Measurements from ENCODE around the gene KRT8. TPM values are rescaled to one million over a fixed set of nuclear protein-coding genes. Genes with fewer than 3 reads are reported as not detected.
A peak's percentile ranks its signal among the peaks of the same experiment; 100 is the strongest.

Gene KRT8
- total and polyA plus RNA-seq, 2 donors (not counting 1 experiment from before 2014, with no cell fraction given): 0.24 to 0.94 TPM

DNA sequence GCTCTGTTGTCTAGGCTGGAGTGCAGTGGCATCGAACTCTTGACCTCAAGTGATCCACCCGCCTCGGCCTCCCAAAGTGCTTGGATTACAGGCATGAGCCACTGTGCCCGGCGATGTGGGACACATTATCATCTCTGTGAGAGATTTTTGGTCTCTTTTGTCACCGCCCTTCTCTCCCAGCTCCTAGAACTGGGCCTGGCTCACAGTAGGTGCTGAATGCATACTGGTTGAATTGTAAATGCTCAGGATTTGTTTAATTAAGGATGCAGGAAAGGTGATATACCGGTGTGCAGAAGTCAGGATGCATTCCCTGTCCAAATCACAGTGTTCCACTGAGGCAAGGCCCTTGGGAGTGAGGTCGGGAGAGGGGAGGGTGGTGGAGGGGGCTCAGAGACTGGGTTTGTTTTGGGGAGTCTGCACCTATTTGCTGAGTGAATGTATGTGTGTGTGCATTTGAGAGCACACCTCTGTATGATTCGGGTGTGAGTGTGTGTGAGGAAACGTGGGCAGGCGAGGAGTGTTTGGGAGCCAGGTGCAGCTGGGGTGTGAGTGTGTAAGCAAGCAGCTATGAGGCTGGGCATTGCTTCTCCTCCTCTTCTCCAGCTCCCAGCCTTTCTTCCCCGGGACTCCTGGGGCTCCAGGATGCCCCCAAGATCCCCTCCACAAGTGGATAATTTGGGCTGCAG is 43.0 kb upstream of the KRT8 start:
- WGBS (ENCODE audit: insufficient coverage): 79% methylated on average over 9 of the region's 12 CpGs
- Histone ChIP-seq H3K36me3 (replicated peaks in 1 of 2; ENCODE audit: control extremely low read depth in 1 of 2, control insufficient read depth in 1 of 2, extremely low read depth in 1 of 2, insufficient read depth in 2 of 2, low read length in 1 of 2) (no peaks in the 10 kb centered on the region), H3K4me2 (replicated peaks; ENCODE audit: low read depth, low read length, poor library complexity, severe bottlenecking) (peak overlapping the region; percentile 77), H3K9me3 (ENCODE audit: control extremely low read depth in 1 of 3, control insufficient read depth in 2 of 3, insufficient read depth in 1 of 3, low read length in 2 of 3) (peaks cover 0 to 5% (median 0%) of the 10 kb centered on the region in 3 donors), H2AFZ (ENCODE audit: insufficient read depth, low read depth, low read length, poor library complexity, severe bottlenecking) (peak overlapping the region; percentile 47), H3K9ac (ENCODE audit: low read length) (no peak overlapping the region), H3K4me3 (ENCODE audit: control extremely low read depth in 1 of 5, extremely low read depth in 1 of 5, insufficient read depth in 1 of 5, low read depth in 2 of 5, low read length in 4 of 5) (no peak overlapping the region), H3K27ac (ENCODE audit: low read length in 2 of 2) (no peak overlapping the region), H3K4me1 (ENCODE audit: control insufficient read depth in 2 of 2, insufficient read depth in 2 of 2, low read length in 2 of 2) (peaks cover 3 to 10% of the 10 kb centered on the region in 2 donors), H3K27me3 (replicated peaks in 1 of 4; ENCODE audit: control extremely low read depth in 1 of 4, control insufficient read depth in 3 of 4, insufficient read depth in 4 of 4, low read length in 3 of 4) (peaks cover 0 to 10% (median 4%) of the 10 kb centered on the region in 4 experiments), H4K20me1 (ENCODE audit: control insufficient read depth, insufficient read depth, low read length, poor library complexity, severe bottlenecking) (no peaks in the 10 kb centered on the region), H3K79me2 (ENCODE audit: control insufficient read depth, insufficient read depth, low read length) (no peaks in the 10 kb centered on the region)
- intact Hi-C loops (cut with micrococcal nuclease): no loop called here
- no peak for DNase-seq
- Mint-ChIP-seq H3K27ac (peak overlapping the region; percentile 15), H3K4me1 (peaks cover 7% of the 10 kb centered on the region), H3K27me3 (peaks cover 19% of the 10 kb centered on the region), H3K9me3 (ENCODE audit: insufficient read depth) (no peaks in the 10 kb centered on the region), H3K4me3 (peak overlapping the region; percentile 77)
- no peak for TF ChIP-seq EZH2 (IDR thresholded peaks at IDR 0.05; ENCODE audit: borderline replicate concordance, insufficient read depth, low read depth, low read length, poor library complexity, severe bottlenecking)
- TF ChIP-seq, protein P1, sequence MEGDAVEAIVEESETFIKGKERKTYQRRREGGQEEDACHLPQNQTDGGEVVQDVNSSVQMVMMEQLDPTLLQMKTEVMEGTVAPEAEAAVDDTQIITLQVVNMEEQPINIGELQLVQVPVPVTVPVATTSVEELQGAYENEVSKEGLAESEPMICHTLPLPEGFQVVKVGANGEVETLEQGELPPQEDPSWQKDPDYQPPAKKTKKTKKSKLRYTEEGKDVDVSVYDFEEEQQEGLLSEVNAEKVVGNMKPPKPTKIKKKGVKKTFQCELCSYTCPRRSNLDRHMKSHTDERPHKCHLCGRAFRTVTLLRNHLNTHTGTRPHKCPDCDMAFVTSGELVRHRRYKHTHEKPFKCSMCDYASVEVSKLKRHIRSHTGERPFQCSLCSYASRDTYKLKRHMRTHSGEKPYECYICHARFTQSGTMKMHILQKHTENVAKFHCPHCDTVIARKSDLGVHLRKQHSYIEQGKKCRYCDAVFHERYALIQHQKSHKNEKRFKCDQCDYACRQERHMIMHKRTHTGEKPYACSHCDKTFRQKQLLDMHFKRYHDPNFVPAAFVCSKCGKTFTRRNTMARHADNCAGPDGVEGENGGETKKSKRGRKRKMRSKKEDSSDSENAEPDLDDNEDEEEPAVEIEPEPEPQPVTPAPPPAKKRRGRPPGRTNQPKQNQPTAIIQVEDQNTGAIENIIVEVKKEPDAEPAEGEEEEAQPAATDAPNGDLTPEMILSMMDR (IDR thresholded peaks at IDR 0.05): no peak
- ChIA-PET POLR2A (interaction anchor here (0.6 kb wide), 1 partner anchor 626 kb away, joined by 3 read pairs; no protein-coding TSS in a partner anchor), CTCF (interaction anchor here (0.7 kb wide), 1 partner anchor 65 kb away, joined by 3 read pairs; no protein-coding TSS in a partner anchor)
- ATAC-seq (ENCODE audit: low read depth): no peak

DNA sequence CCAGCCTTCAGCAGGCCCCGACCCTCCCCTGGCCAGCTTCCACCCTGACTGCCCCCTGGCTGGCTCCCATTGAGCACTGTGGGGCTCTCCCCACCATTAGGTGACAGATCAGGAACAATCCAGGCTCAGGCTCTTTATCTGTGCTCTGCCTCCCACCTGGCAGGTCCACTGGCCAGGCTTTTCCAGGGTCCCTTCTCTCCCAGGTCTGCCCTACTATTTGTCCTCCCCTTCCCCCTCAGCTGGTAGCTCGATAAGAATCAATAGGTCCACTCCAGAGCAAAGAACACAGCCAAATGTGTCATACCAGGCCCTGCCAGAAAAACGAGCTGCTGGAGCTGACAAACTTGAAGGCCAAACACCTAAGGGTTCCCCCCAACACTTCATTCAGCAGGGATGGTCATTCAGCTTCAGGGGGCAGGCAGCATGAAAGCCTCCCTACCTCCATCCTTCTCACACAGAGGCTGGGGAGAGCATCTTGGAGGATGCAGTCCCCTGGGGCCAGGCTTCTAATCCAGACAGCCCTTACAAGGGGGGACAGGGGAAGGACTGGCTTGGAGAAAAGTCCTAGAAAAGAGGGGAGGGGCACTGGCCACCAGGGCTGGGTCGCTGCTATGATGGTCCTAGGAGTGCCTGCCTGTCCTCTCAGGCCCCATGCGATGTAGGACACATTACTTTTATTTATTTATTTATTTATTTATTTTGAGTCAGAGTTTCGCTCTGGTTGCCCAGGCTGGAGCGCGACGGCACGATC is 42.1 kb upstream of the KRT8 start:
- Mint-ChIP-seq H3K4me1 (peaks cover 7% of the 10 kb centered on the region), H3K4me3 (no peak overlapping the region), H3K27me3 (peaks cover 19% of the 10 kb centered on the region), H3K9me3 (ENCODE audit: insufficient read depth) (no peaks in the 10 kb centered on the region), H3K27ac (no peak overlapping the region)
- TF ChIP-seq EZH2 (IDR thresholded peaks at IDR 0.05; ENCODE audit: borderline replicate concordance, insufficient read depth, low read depth, low read length, poor library complexity, severe bottlenecking): no peak
- TF ChIP-seq, protein P1 (IDR thresholded peaks at IDR 0.05): no peak
- H3K4me3 ChIP-seq (ENCODE audit: control extremely low read depth in 1 of 5, extremely low read depth in 1 of 5, insufficient read depth in 1 of 5, low read depth in 2 of 5, low read length in 4 of 5): no peak overlapping the region
- no peaks in the 10 kb centered on the region for H3K79me2 ChIP-seq (ENCODE audit: control insufficient read depth, insufficient read depth, low read length)
- no peak overlapping the region for H3K27ac ChIP-seq (ENCODE audit: low read length in 2 of 2)
- intact Hi-C loops (cut with micrococcal nuclease): no loop called here
- 57% methylated on average over 3 of the region's 10 CpGs for WGBS (ENCODE audit: insufficient coverage)
- no peak for ATAC-seq (ENCODE audit: low read depth)
- ChIA-PET POLR2A (no interaction called here), CTCF (no interaction called here)
- H3K36me3 ChIP-seq (replicated peaks in 1 of 2; ENCODE audit: control extremely low read depth in 1 of 2, control insufficient read depth in 1 of 2, extremely low read depth in 1 of 2, insufficient read depth in 2 of 2, low read length in 1 of 2): no peaks in the 10 kb centered on the region
- H3K9ac ChIP-seq (ENCODE audit: low read length): no peak overlapping the region
- peaks cover 0 to 5% (median 0%) of the 10 kb centered on the region in 3 donors for H3K9me3 ChIP-seq (ENCODE audit: control extremely low read depth in 1 of 3, control insufficient read depth in 2 of 3, insufficient read depth in 1 of 3, low read length in 2 of 3)
- no peak for DNase-seq
- H4K20me1 ChIP-seq (ENCODE audit: control insufficient read depth, insufficient read depth, low read length, poor library complexity, severe bottlenecking): no peaks in the 10 kb centered on the region
- no peak overlapping the region for H2AFZ ChIP-seq (ENCODE audit: insufficient read depth, low read depth, low read length, poor library complexity, severe bottlenecking)
- H3K4me1 ChIP-seq (ENCODE audit: control insufficient read depth in 2 of 2, insufficient read depth in 2 of 2, low read length in 2 of 2): peaks cover 3 to 10% of the 10 kb centered on the region in 2 donors
- H3K4me2 ChIP-seq (replicated peaks; ENCODE audit: low read depth, low read length, poor library complexity, severe bottlenecking): no peak overlapping the region
- peaks cover 0 to 10% (median 4%) of the 10 kb centered on the region in 4 experiments for H3K27me3 ChIP-seq (replicated peaks in 1 of 4; ENCODE audit: control extremely low read depth in 1 of 4, control insufficient read depth in 3 of 4, insufficient read depth in 4 of 4, low read length in 3 of 4)
